ENCODE measurements around the gene CLC.

DNA sequence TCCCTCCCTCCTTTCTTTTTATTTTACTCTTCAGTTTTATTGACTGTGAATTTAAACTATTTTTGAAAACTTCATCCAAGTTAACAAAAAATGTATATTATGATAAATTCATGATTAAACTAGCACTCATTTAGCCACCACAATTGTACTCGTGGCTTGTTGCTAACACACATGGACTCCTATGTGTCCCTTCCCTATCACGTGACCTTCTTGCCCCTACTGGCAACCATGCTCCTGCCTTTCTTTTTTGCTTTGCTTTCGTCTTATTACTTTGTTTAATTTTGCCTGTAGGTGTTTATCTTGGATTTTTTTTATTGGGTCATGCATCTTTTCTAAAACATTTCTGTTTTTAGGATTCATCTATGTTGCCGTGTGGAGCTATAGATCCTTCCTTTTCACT, 8.2 kb downstream of the CLC start:
- TF ChIP-seq POLR2A (IDR thresholded peaks at IDR 0.05; ENCODE audit: low read depth, low read length) (no peak), PAX5 (IDR thresholded peaks at IDR 0.05; ENCODE audit: insufficient read depth, low read length, severe bottlenecking) (no peak), POLR2AphosphoS5 (IDR thresholded peaks at IDR 0.05; ENCODE audit: low read depth, low read length) (no peak), SPI1 (IDR thresholded peaks at IDR 0.05; ENCODE audit: low read depth, low read length) (no peak), TAF1 (IDR thresholded peaks at IDR 0.05; ENCODE audit: low read depth, low read length) (no peak), POU2F2 (IDR thresholded peaks at IDR 0.05; ENCODE audit: low read depth, low read length) (no peak)

Data from GM12891 (cell line).